ENCODE data around the gene PNKP.

PNKP gene

DNA sequence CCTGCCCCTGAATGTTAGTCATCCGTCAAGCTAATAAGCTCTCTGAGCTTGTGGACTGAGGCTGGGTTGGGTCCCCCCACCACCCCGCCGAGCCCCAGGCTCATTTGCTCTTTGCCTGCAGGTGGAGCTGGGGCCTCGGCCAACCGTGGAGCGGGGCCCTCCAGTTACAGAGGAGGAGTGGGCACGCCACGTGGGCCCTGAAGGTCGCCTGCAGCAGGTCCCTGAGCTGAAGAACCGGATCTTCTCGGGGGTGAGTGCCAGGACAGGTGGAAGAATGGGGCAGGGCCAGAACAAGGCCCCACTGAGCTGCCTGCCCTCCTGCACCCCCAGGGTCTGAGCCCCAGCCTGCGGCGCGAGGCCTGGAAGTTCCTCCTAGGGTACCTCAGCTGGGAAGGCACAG is 15.3 kb upstream of the PNKP start:
- Mint-ChIP-seq H3K27me3 (ENCODE audit: low read depth) (no peaks in the 10 kb centered on the region), H3K36me3 (ENCODE audit: low read depth) (peaks cover 68% of the 10 kb centered on the region), H3K27ac (no peak overlapping the region), H3K4me3 (no peak overlapping the region), H3K9me3 (no peaks in the 10 kb centered on the region), H3K4me1 (peaks cover 4% of the 10 kb centered on the region)
- TF ChIP-seq, protein P1, sequence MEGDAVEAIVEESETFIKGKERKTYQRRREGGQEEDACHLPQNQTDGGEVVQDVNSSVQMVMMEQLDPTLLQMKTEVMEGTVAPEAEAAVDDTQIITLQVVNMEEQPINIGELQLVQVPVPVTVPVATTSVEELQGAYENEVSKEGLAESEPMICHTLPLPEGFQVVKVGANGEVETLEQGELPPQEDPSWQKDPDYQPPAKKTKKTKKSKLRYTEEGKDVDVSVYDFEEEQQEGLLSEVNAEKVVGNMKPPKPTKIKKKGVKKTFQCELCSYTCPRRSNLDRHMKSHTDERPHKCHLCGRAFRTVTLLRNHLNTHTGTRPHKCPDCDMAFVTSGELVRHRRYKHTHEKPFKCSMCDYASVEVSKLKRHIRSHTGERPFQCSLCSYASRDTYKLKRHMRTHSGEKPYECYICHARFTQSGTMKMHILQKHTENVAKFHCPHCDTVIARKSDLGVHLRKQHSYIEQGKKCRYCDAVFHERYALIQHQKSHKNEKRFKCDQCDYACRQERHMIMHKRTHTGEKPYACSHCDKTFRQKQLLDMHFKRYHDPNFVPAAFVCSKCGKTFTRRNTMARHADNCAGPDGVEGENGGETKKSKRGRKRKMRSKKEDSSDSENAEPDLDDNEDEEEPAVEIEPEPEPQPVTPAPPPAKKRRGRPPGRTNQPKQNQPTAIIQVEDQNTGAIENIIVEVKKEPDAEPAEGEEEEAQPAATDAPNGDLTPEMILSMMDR (IDR thresholded peaks at IDR 0.05; ENCODE audit: unreplicated experiment in 3 of 3) = no peak

- Mint-ChIP-seq H3K9me3 (no peaks in the 10 kb centered on the region), H3K4me1 (peaks cover 4% of the 10 kb centered on the region)
- TF ChIP-seq, protein P1 (IDR thresholded peaks at IDR 0.05; ENCODE audit: unreplicated experiment in 3 of 3) = no peak
Observed at GRCh38 chr19:49881672-49882394, 14.5 kb upstream of the PNKP start.

GRCh38 chr19:49881186-49881585 is 13.8 kb upstream of the PNKP start:
- no peak overlapping the region for H3K27ac Mint-ChIP-seq
- TF ChIP-seq, protein P1 (IDR thresholded peaks at IDR 0.05; ENCODE audit: unreplicated experiment in 3 of 3) = no peak
- no peaks in the 10 kb centered on the region for H3K27me3 Mint-ChIP-seq (ENCODE audit: low read depth)
- H3K36me3 Mint-ChIP-seq (ENCODE audit: low read depth) = peaks cover 64% of the 10 kb centered on the region
- peak overlapping the region in 1 of 3 experiments; percentile 42 for H3K4me3 Mint-ChIP-seq
- H3K9me3 Mint-ChIP-seq = no peaks in the 10 kb centered on the region
- peaks cover 4% of the 10 kb centered on the region for H3K4me1 Mint-ChIP-seq

More at GRCh38 chr19:49881672-49882394, 14.5 kb upstream of the PNKP start:
- Mint-ChIP-seq H3K4me3 (peak overlapping the region in 1 of 3 experiments; percentile 42), H3K36me3 (ENCODE audit: low read depth) (peaks cover 68% of the 10 kb centered on the region), H3K27me3 (ENCODE audit: low read depth) (no peaks in the 10 kb centered on the region), H3K27ac (no peak overlapping the region)

DNA sequence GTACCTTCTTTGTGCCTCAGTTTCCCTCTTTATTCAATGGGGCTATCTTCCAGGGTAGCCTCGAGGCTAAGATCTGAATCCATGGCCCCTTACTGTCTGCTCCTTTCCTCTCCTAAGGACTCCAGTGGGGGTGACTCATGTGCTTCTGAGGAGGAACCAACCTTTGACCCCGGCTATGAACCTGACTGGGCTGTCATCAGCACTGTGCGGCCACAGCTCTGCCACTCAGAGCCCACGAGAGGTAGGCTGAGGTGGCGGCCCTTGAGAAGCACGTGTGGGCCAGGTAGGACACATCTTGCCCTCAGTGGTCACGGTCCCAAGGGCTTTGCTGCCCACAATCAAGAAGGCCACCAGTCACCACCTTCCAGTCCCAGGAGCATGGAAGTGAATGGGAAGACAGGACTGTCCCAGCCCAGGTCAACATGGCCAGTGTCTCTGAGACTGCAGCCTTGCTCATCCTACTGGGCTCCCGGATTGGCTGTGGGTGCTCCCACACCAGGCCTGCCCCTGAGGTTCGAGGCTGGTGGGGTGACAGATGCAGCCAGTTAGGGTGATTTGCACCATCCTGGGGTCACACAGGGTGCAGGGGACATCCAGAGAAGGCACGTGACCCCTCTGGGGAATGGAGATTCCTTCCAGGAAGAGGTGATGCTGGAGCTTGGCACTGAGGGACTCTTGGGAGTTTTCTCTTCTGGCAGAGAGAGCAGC is 12.9 kb upstream of the PNKP start:
- Mint-ChIP-seq H3K27ac (no peak overlapping the region), H3K4me1 (peaks cover 4% of the 10 kb centered on the region), H3K27me3 (ENCODE audit: low read depth) (no peaks in the 10 kb centered on the region), H3K9me3 (no peaks in the 10 kb centered on the region), H3K4me3 (peak overlapping the region; percentile 37 to 55 (median 55)), H3K36me3 (ENCODE audit: low read depth) (peaks cover 60% of the 10 kb centered on the region)
- TF ChIP-seq, protein P1 (IDR thresholded peaks at IDR 0.05; ENCODE audit: unreplicated experiment in 3 of 3) = no peak

- peaks cover 51% of the 10 kb centered on the region for H3K36me3 Mint-ChIP-seq (ENCODE audit: low read depth)
- no peak overlapping the region for H3K27ac Mint-ChIP-seq
- H3K4me1 Mint-ChIP-seq = peaks cover 4% of the 10 kb centered on the region
- no peaks in the 10 kb centered on the region for H3K9me3 Mint-ChIP-seq
- peak overlapping the region in 1 of 3 experiments; percentile 7 for H3K4me3 Mint-ChIP-seq
- no peaks in the 10 kb centered on the region for H3K27me3 Mint-ChIP-seq (ENCODE audit: low read depth)
- TF ChIP-seq, protein P1 (IDR thresholded peaks at IDR 0.05; ENCODE audit: unreplicated experiment in 3 of 3) = no peak
Observed at GRCh38 chr19:49879243-49879963, 12.0 kb upstream of the PNKP start.
